DOHH2 (cell line): Measurements from ENCODE around the gene CCDC116.

ENCODE experiments used
- H3F3A ChIP-seq: fragments of 200-600 bp; sonication (generic), shearing (Covaris generic); 2 replicates; pipeline ENCODE4 v1.6.0; 2016; ENCODE audit warnings: antibody characterized with exemption, mild to moderate bottlenecking; ENCODE audit not compliant: control insufficient read depth, insufficient read depth
- H3K27ac ChIP-seq: fragments of 200-600 bp; sonication (generic); 2 replicates; pipeline ENCODE4 v1.5.1; 2014; ENCODE audit warnings: low read depth, mild to moderate bottlenecking, low read length, moderate library complexity
- H3K27me3 ChIP-seq: fragments of 200-600 bp; sonication (generic); 2 replicates; pipeline ENCODE4 v1.6.1; 2014; ENCODE audit warnings: mild to moderate bottlenecking, low read length, mixed read lengths; ENCODE audit not compliant: control insufficient read depth
- H3K36me3 ChIP-seq: fragments of 200-600 bp; sonication (generic); 2 replicates; pipeline ENCODE4 v1.6.1; 2014; ENCODE audit warnings: mild to moderate bottlenecking, low read length, moderate library complexity, mixed read lengths; ENCODE audit not compliant: control insufficient read depth
- H3K4me1 ChIP-seq: fragments of 200-600 bp; sonication (generic); 2 replicates; pipeline ENCODE4 v1.6.1; 2014; ENCODE audit warnings: mild to moderate bottlenecking, low read length, mixed read lengths; ENCODE audit not compliant: control insufficient read depth
- H3K4me2 ChIP-seq: fragments of 200-600 bp; sonication (generic); 2 replicates; pipeline ENCODE4 v1.6.0; 2014; ENCODE audit warnings: mild to moderate bottlenecking, low read length, moderate library complexity
- H3K4me3 ChIP-seq: fragments of 200-600 bp; sonication (generic); 2 replicates; pipeline ENCODE4 v1.5.1; 2014; ENCODE audit warnings: mild to moderate bottlenecking, low read length, mixed read lengths
- H3K79me2 ChIP-seq: fragments of 200-600 bp; sonication (generic); 2 replicates; pipeline ENCODE4 v1.6.1; 2014; ENCODE audit warnings: mild to moderate bottlenecking, low read length, mixed read lengths; ENCODE audit not compliant: control insufficient read depth
- H3K9me2 ChIP-seq: fragments of 200-600 bp; sonication (generic); replicated peaks from 2 replicates; pipeline ENCODE4 v1.6.1; 2014; ENCODE audit warnings: mild to moderate bottlenecking, low read length, mixed read lengths; ENCODE audit not compliant: control insufficient read depth
- H3K9me3 ChIP-seq: fragments of 200-600 bp; sonication (generic); 2 replicates; pipeline ENCODE4 v1.6.1; 2014; ENCODE audit warnings: antibody characterized with exemption, low read length, mixed read lengths; ENCODE audit not compliant: control insufficient read depth, insufficient read depth
- H4K20me1 ChIP-seq: fragments of 200-600 bp; sonication (generic); 2 replicates; pipeline ENCODE4 v1.6.0; 2014; ENCODE audit warnings: low read depth, mild to moderate bottlenecking, antibody characterized with exemption, low read length, moderate library complexity; ENCODE audit not compliant: control insufficient read depth, insufficient read depth
- EZH2phosphoT487 ChIP-seq: fragments of 200-600 bp; sonication (generic); IDR thresholded peaks from 2 replicates; pipeline ENCODE4 v1.6.1; 2017; ENCODE audit warnings: borderline replicate concordance, mild to moderate bottlenecking, antibody characterized with exemption, low read length, moderate library complexity, mixed read lengths
- TF ChIP-seq, protein P1 (sequence below): fragments of 200-600 bp; sonication (generic); IDR thresholded peaks from one replicate; pipeline ENCODE4 v1.5.1; 2014; ENCODE audit warnings: antibody characterized with exemption, mild to moderate bottlenecking, low read depth, low read length; ENCODE audit not compliant: poor library complexity, severe bottlenecking

The CCDC116 gene

DNA sequence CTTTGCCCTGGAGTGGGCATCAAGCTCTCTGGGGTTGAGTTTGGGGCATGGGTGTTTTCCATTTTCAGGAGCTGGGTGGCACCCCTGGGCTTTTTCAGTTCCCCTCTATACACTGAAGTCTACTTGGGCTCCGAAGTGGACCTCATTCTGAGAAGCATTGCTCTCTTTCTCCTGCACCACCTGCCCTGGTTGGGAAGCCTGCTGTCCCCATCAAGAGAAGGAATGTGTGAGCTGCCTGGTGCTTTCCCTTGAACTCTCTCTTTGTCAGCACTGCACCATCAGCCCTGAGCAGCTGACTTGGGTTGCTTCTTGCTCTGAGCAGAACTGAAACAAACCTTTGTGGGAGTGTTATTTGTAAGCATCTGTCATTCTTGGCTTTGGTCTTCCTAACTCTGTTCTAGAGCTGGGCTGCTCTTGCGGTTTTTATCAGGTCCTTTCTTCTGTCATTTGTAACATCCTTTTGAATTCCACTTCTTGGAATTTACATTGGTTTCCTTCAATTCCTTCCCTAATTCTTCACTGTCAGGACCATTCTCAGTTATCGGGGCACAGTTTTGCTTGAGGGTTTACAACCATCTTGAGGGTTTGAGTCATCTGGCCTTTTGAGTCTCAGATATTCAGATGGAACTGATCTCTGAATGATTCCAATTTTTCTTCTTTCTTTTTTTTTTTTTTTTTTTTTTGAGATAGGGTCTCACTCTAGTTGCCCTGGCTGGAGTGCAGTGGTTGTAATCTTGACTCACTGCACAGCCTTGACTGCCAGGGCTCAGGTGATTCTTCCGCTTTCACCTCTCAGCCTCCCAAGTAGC is 44.6 kb upstream of the CCDC116 start:
- Histone ChIP-seq H4K20me1 (peaks cover 44% of the 10 kb centered on the region), H3F3A (peaks cover 12% of the 10 kb centered on the region), H3K27ac (peak overlapping the region; percentile 56), H3K4me1 (peaks cover 62% of the 10 kb centered on the region), H3K9me2 (no peaks in the 10 kb centered on the region), H3K27me3 (no peaks in the 10 kb centered on the region), H3K4me3 (peak overlapping the region; percentile 20; the same call in 1 of the 2 replicates), H3K79me2 (peaks cover 99% of the 10 kb centered on the region), H3K9me3 (no peaks in the 10 kb centered on the region), H3K4me2 (peak overlapping the region; percentile 57), H3K36me3 (peaks cover 47% of the 10 kb centered on the region)
- TF ChIP-seq EZH2phosphoT487, result no peak
- TF ChIP-seq, protein P1, sequence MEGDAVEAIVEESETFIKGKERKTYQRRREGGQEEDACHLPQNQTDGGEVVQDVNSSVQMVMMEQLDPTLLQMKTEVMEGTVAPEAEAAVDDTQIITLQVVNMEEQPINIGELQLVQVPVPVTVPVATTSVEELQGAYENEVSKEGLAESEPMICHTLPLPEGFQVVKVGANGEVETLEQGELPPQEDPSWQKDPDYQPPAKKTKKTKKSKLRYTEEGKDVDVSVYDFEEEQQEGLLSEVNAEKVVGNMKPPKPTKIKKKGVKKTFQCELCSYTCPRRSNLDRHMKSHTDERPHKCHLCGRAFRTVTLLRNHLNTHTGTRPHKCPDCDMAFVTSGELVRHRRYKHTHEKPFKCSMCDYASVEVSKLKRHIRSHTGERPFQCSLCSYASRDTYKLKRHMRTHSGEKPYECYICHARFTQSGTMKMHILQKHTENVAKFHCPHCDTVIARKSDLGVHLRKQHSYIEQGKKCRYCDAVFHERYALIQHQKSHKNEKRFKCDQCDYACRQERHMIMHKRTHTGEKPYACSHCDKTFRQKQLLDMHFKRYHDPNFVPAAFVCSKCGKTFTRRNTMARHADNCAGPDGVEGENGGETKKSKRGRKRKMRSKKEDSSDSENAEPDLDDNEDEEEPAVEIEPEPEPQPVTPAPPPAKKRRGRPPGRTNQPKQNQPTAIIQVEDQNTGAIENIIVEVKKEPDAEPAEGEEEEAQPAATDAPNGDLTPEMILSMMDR, result no peak

DNA sequence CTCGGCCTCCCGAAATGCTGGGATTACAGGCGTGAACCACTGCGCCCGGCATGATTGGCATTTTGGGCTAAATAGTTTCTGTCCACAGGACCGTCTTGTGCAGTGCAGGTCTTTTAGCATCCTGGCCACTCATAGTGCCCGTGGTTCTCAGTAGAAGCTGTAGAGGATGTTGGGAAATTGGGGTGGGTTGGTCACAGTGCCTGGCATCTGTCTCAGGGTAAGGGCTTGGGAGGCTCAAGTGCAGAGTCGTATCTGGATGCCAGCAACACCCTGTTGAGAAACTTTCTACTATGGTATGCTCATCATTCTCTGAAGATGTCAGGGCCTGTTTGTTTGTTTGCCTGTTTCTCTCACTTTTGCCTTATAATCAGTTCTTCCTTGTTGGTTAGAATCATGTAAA is 43.2 kb upstream of the CCDC116 start:
- Histone ChIP-seq H4K20me1 (peaks cover 43% of the 10 kb centered on the region), H3K4me1 (peaks cover 61% of the 10 kb centered on the region), H3K9me2 (no peaks in the 10 kb centered on the region), H3K9me3 (no peaks in the 10 kb centered on the region), H3K4me2 (no peak overlapping the region), H3K27me3 (no peaks in the 10 kb centered on the region), H3K4me3 (no peak overlapping the region), H3K36me3 (peaks cover 60% of the 10 kb centered on the region), H3F3A (peaks cover 12% of the 10 kb centered on the region), H3K27ac (no peak overlapping the region), H3K79me2 (peaks cover 99% of the 10 kb centered on the region)
- TF ChIP-seq, protein P1, result no peak
- TF ChIP-seq EZH2phosphoT487, result no peak

DNA sequence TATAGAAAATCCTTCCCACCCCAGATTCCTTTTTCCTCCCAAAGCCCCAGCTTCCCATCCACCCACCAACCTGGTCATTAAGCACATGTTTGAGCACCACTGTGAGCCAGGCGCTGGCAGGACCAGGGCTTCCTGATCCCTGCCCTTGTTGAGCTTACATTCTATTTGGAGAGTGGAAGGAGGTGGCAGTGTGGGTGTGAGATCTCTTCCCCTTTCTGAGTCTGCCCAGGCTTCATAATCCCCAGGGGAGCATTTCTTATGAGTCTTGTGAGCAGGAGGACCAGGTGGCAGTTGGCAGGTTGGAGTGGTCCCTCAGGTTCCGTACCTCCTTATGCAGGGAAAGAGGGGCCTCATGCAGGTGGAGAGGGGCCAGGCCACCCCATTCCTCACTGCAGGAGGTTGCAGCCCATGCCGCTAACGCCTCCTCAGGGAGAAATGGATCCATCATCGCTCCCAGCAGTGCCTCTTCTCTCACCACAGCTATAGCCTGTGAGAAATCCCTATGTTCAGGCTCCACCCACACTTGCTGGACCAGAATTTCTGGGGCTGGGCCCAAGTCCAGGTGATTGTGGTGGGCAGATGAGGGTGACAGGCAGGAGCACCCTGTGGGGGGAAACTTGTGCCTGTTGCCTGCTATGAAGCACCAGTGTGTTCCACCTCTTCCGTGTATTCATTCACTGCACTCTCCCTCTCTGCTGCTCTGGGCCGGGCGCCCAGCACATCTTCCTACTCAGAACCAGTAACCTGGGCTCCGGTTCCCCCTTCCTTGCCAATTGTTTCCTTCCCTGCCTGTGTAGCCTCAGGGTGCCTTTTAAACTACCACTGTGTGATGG is 41.5 kb upstream of the CCDC116 start:
- Histone ChIP-seq H3K4me2 (peak overlapping the region; percentile 30; the same call in 1 of the 2 replicates), H3K9me2 (no peaks in the 10 kb centered on the region), H4K20me1 (peaks cover 43% of the 10 kb centered on the region), H3K4me1 (peaks cover 49% of the 10 kb centered on the region), H3K27ac (no peak overlapping the region), H3K79me2 (peaks cover 99% of the 10 kb centered on the region), H3K4me3 (no peak overlapping the region), H3K36me3 (peaks cover 69% of the 10 kb centered on the region), H3K9me3 (no peaks in the 10 kb centered on the region), H3K27me3 (no peaks in the 10 kb centered on the region), H3F3A (peaks cover 9% of the 10 kb centered on the region)
- TF ChIP-seq EZH2phosphoT487, result no peak
- TF ChIP-seq, protein P1, result no peak
